Mucosa of stomach (tissue), 1 donor: ENCODE data around the gene GSC2.

Experiments
- H3K27me3 ChIP-seq: one replicate; pipeline ENCODE4 v1.7.0; 2013; ENCODE audit warnings: mild to moderate bottlenecking, low read length; ENCODE audit not compliant: control insufficient read depth, insufficient read depth
- H3K36me3 ChIP-seq: one replicate; pipeline ENCODE4 v1.7.0; 2013; ENCODE audit warnings: low read length; ENCODE audit not compliant: control insufficient read depth, insufficient read depth
- H3K4me1 ChIP-seq: one replicate; pipeline ENCODE4 v1.7.0; 2013; ENCODE audit warnings: mild to moderate bottlenecking, low read length; ENCODE audit not compliant: control insufficient read depth, insufficient read depth
- H3K4me3 ChIP-seq: one replicate; pipeline ENCODE4 v1.7.0; 2013; ENCODE audit warnings: low read length
- H3K9ac ChIP-seq: one replicate; pipeline ENCODE4 v1.7.0; 2013; ENCODE audit warnings: mild to moderate bottlenecking, low read length, moderate library complexity
- H3K9me3 ChIP-seq: one replicate; pipeline ENCODE4 v1.7.0; 2013; ENCODE audit warnings: mild to moderate bottlenecking, low read length, moderate library complexity; ENCODE audit not compliant: control insufficient read depth
- donor health status: Pancreatic carcinoma.

The GSC2 gene

GRCh38 chr22:19133561-19133960 lies 16.5 kb downstream of the GSC2 start:
- H3K4me1 ChIP-seq = no peaks in the 10 kb centered on the region
- H3K36me3 ChIP-seq = peaks cover 8% of the 10 kb centered on the region
- H3K4me3 ChIP-seq = no peak overlapping the region
- no peaks in the 10 kb centered on the region for H3K27me3 ChIP-seq
- no peak overlapping the region for H3K9ac ChIP-seq
- H3K9me3 ChIP-seq = no peaks in the 10 kb centered on the region

- Histone ChIP-seq H3K4me1 (no peaks in the 10 kb centered on the region), H3K27me3 (no peaks in the 10 kb centered on the region), H3K36me3 (peaks cover 4% of the 10 kb centered on the region), H3K4me3 (no peak overlapping the region), H3K9ac (no peak overlapping the region), H3K9me3 (no peaks in the 10 kb centered on the region)
Measured at GRCh38 chr22:19132693-19133400, 17.2 kb downstream of the GSC2 start.

DNA sequence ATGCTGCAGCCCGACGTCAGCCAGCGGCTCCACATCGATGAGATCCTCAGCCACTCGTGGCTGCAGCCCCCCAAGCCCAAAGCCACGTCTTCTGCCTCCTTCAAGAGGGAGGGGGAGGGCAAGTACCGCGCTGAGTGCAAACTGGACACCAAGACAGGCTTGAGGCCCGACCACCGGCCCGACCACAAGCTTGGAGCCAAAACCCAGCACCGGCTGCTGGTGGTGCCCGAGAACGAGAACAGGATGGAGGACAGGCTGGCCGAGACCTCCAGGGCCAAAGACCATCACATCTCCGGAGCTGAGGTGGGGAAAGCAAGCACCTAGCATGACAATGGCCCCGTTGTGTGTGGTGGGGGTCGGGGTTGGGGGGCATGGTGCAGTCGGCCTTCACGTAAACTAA lies 17.9 kb downstream of the GSC2 start:
- H3K36me3 ChIP-seq = no peaks in the 10 kb centered on the region
- no peak overlapping the region for H3K9ac ChIP-seq
- no peak overlapping the region for H3K4me3 ChIP-seq

DNA sequence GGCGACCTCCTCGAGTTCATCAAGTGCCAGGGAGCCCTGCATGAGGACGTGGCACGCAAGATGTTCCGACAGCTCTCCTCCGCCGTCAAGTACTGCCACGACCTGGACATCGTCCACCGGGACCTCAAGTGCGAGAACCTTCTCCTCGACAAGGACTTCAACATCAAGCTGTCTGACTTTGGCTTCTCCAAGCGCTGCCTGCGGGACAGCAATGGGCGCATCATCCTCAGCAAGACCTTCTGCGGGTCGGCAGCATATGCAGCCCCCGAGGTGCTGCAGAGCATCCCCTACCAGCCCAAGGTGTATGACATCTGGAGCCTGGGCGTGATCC lies 18.4 kb downstream of the GSC2 start:
- no peaks in the 10 kb centered on the region for H3K4me1 ChIP-seq
- H3K4me3 ChIP-seq = no peak overlapping the region
- H3K9me3 ChIP-seq = no peaks in the 10 kb centered on the region
- no peaks in the 10 kb centered on the region for H3K27me3 ChIP-seq
- H3K36me3 ChIP-seq = no peaks in the 10 kb centered on the region
- H3K9ac ChIP-seq = no peak overlapping the region

More for the DNA sequence above, 17.9 kb downstream of the GSC2 start:
- Histone ChIP-seq H3K4me1 (no peaks in the 10 kb centered on the region), H3K27me3 (no peaks in the 10 kb centered on the region), H3K9me3 (no peaks in the 10 kb centered on the region)

GRCh38 chr22:19130959-19131684 lies 19.0 kb downstream of the GSC2 start, which contains the start of gene TSSK2:
Gene TSSK2 (plus strand): TSS chr22:19131308. CDS start chr22:19131400, 92 bp downstream.
- H3K4me1 ChIP-seq = no peaks in the 10 kb centered on the region
- no peaks in the 10 kb centered on the region for H3K27me3 ChIP-seq
- no peak within 1 kb of the TSS for H3K9ac ChIP-seq
- no peaks in the 10 kb centered on the region for H3K9me3 ChIP-seq
- no peaks in the 10 kb centered on the region for H3K36me3 ChIP-seq
- H3K4me3 ChIP-seq = no peak within 1 kb of the TSS

GRCh38 chr22:19129871-19130270 lies 20.2 kb downstream of the GSC2 start:
- no peaks in the 10 kb centered on the region for H3K9me3 ChIP-seq
- H3K27me3 ChIP-seq = peaks cover 3% of the 10 kb centered on the region
- no peak overlapping the region for H3K4me3 ChIP-seq
- H3K4me1 ChIP-seq = no peaks in the 10 kb centered on the region
- no peaks in the 10 kb centered on the region for H3K36me3 ChIP-seq
- H3K9ac ChIP-seq = no peak overlapping the region

DNA sequence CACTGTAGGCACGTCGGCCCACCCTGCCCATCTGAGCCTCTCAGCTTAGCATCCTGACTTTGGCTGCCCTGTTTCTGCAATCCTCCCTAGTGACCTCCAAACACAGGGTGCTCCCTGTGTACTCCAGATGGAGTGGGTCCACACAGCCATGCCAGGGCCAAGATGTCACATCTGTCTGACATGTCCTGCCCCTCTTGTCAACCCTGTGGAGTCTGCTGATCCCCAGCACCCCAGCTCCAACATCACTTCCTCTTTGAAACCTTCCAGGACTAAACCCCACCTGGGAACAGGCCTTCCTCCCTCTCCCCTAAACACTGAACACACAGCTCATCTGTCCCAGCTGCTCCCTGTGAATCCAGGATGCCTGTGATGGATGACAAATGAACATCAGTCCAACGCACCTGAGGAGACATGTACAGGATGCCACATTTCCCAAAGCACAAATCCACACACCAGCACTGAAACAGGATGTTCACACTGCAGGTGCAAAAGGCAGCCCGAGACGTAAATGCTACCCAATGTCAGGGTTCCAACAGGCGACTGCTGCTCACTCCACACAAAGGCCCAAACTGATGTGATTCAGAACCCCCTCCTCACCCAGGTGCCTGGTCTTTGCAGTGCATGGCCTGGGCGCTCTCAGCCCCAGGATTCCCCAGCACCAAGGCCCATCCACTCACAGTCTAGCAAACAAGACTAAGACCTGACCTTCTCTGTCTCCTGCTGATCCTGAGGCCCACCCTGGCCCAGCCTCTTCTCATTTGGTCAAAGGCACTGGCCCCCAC lies 21.0 kb downstream of the GSC2 start:
- H3K4me1 ChIP-seq = no peaks in the 10 kb centered on the region
- H3K9me3 ChIP-seq = no peaks in the 10 kb centered on the region
- no peaks in the 10 kb centered on the region for H3K36me3 ChIP-seq
- H3K4me3 ChIP-seq = no peak overlapping the region
- H3K9ac ChIP-seq = no peak overlapping the region
- peaks cover 3% of the 10 kb centered on the region for H3K27me3 ChIP-seq

GRCh38 chr22:19128009-19128401 lies 22.1 kb downstream of the GSC2 start:
- Histone ChIP-seq H3K27me3 (peaks cover 3% of the 10 kb centered on the region), H3K9ac (no peak overlapping the region), H3K4me1 (no peaks in the 10 kb centered on the region), H3K9me3 (no peaks in the 10 kb centered on the region), H3K4me3 (no peak overlapping the region), H3K36me3 (no peaks in the 10 kb centered on the region)

DNA sequence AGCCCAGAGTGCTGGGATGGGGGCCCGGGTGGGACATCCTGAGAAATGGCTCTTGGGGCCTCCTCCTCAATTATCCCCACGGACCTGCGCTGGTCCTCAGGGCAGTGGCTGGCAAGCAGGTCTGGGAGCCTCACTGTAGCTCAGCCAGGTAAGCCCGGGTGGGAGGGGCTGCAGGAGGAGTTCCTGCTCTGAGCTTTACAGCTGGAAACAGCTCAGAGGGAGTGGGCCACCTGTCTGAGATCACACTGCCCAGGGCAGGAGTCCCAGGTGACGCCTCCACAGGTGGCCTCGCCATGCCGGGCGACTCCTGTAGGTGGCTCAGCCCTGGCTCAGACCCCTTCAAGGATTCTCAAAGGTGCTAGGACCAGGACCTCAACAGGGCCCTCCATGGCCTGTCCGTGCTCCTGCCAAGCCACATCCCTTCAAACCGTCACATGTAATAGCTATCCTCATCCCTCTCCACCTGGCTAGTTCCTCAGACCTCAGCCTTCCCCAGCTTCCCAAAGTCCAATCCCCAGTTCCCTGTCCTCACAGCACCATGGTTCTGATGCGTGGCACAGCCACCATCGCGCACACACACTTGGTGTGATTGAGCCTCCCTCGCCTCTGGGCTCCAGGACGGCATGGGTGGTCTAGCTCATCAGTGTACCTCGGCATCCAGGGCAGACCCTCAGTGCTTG lies 22.6 kb downstream of the GSC2 start:
- Histone ChIP-seq H3K36me3 (no peaks in the 10 kb centered on the region), H3K27me3 (peaks cover 3% of the 10 kb centered on the region), H3K4me1 (no peaks in the 10 kb centered on the region), H3K4me3 (no peak overlapping the region), H3K9ac (no peak overlapping the region), H3K9me3 (no peaks in the 10 kb centered on the region)

DNA sequence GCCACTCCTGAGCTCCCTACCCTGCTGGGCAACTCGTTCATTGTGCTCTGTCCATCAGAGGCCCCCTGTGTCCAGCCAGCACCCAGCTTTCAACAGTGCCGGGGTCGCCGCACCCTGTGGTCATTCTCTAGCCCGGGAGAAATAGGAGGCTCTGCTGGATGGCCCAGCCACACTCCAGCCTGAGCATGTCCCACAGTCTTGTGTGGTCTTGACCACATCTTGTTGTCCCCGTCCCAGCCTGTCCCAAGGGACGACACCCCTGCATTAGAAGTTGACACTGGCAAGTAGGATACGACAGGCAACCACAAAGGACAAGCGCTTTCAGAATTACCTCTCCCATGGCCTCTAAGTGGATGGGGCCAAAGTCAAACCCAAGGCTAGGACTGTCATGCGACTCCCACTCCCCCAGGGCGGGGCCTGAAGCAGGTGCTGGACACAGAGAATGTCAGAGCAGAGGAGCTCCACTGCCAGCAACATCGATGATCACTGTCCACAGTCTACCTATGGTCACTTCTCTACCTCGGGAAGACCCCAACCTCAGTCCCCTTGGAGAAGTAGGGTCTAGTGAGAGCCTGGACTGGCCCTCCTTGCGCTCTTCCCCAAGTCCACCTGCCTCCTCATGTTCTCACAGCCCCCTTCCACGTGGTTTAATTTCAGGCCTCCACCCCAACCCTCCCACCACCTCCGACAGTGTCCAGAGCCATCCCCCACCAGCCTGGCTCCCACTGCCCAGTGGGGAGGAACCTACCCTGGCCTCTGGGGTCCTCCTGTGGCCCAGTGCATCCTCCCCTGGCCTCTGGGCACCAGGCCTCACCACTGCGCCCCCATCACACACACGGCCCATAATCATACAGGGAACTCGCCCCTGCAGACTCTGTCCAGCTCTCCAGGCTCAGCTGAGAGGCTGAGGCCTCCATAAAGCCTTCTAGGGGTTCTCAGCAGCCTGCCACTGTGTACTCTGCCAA lies 23.5 kb downstream of the GSC2 start:
- Histone ChIP-seq H3K4me3 (no peak overlapping the region), H3K4me1 (no peaks in the 10 kb centered on the region), H3K9me3 (no peaks in the 10 kb centered on the region), H3K27me3 (peaks cover 3% of the 10 kb centered on the region), H3K36me3 (no peaks in the 10 kb centered on the region), H3K9ac (no peak overlapping the region)
